A673 (cell line): Measurements from ENCODE around the gene TCP11L2. TPM values are rescaled to one million over a fixed set of nuclear protein-coding genes. Genes with fewer than 3 reads are reported as not detected.

Experiments used
- BruUV-seq: library from RNA; stranded (reverse); fragments of 400-500 nt; replicated peaks from 2 replicates; lab custom pipeline; 2021; lab: Mats Ljungman, UMichigan
- CTCF ChIA-PET: fragments of 300-600 bp; sonication (Branson Sonifier 250); formaldehyde crosslinking; loops from one replicate; lab custom pipeline; 2022; ENCODE audit warnings: antibody characterized with exemption; lab: Charles Lee
- POLR2A ChIA-PET: fragments of 300-600 bp; sonication (Branson Sonifier 250); formaldehyde crosslinking; loops from one replicate; lab custom pipeline; 2022; ENCODE audit warnings: antibody characterized with exemption; ENCODE audit not compliant: low non-redundant PET; lab: Charles Lee
- DNase-seq: peaks from one replicate; pipeline ENCODE4 v3.0.0-alpha.2; 2015; ENCODE audit warnings: low spot score
- H3K27ac ChIP-seq: fragments of 200-600 bp; sonication (generic); 2 replicates; pipeline ENCODE4 v1.5.1; 2016; ENCODE audit warnings: mixed run types, low read depth, mild to moderate bottlenecking, mixed read lengths, antibody characterized with exemption, low read length; ENCODE audit not compliant: poor library complexity, severe bottlenecking
- H3K27me3 ChIP-seq: fragments of 200-600 bp; sonication (generic); replicated peaks from 2 replicates; pipeline ENCODE4 v1.6.1; 2017; ENCODE audit warnings: mixed run types, low read depth, mild to moderate bottlenecking, mixed read lengths, antibody characterized with exemption, low read length; ENCODE audit not compliant: insufficient read depth, poor library complexity
- H3K36me3 ChIP-seq: fragments of 200-600 bp; sonication (generic); 2 replicates; pipeline ENCODE4 v1.6.1; 2016; ENCODE audit warnings: mixed run types, mild to moderate bottlenecking, mixed read lengths, antibody characterized with exemption, low read length; ENCODE audit not compliant: insufficient read depth, poor library complexity, severe bottlenecking
- H3K4me1 ChIP-seq: fragments of 200-600 bp; sonication (generic); 2 replicates; pipeline ENCODE4 v1.6.1; 2017; ENCODE audit warnings: mixed run types, mild to moderate bottlenecking, mixed read lengths, antibody characterized with exemption, low read length; ENCODE audit not compliant: insufficient read depth, poor library complexity, severe bottlenecking
- H3K4me3 ChIP-seq: fragments of 200-600 bp; sonication (generic); 2 replicates; pipeline ENCODE4 v1.5.1; 2016; ENCODE audit warnings: low read depth, mixed run types, mild to moderate bottlenecking, mixed read lengths, low read length; ENCODE audit not compliant: poor library complexity, severe bottlenecking
- H3K9me3 ChIP-seq: fragments of 200-600 bp; sonication (generic); 2 replicates; pipeline ENCODE4 v1.6.1; 2016; ENCODE audit warnings: mixed run types, low read depth, mild to moderate bottlenecking, mixed read lengths, antibody characterized with exemption, low read length; ENCODE audit not compliant: poor library complexity, severe bottlenecking
- EZH2 ChIP-seq: fragments of 200-600 bp; sonication (generic); IDR thresholded peaks from 2 replicates; pipeline ENCODE4 v1.6.1; 2017; ENCODE audit warnings: borderline replicate concordance, low read depth, mild to moderate bottlenecking, mixed read lengths, antibody characterized with exemption, low read length; ENCODE audit not compliant: poor library complexity, severe bottlenecking
- intact Hi-C: fragments of 100-400 bp; cut with micrococcal nuclease; formaldehyde crosslinking; loops from one replicate; pipeline ENCODE4 v1.10.0; 2022; ENCODE audit not compliant: unreplicated experiment
- total RNA-seq: library from RNA; stranded (reverse); gene quantifications from 2 replicates; pipeline ENCODE4 v1.2.3, GENCODE V29; 2021
- TF ChIP-seq, protein P1 (sequence below): fragments of 300-800, 200-600 bp; sonication (generic); conservative IDR thresholded peaks from 2 replicates; pipeline ENCODE4 v1.5.1; 2017; ENCODE audit warnings: low read depth, mild to moderate bottlenecking, antibody characterized with exemption, low read length, moderate library complexity, mixed read lengths

TCP11L2 gene
- total RNA-seq, 1 experiment from 2014 or later = 0.39 TPM

DNA sequence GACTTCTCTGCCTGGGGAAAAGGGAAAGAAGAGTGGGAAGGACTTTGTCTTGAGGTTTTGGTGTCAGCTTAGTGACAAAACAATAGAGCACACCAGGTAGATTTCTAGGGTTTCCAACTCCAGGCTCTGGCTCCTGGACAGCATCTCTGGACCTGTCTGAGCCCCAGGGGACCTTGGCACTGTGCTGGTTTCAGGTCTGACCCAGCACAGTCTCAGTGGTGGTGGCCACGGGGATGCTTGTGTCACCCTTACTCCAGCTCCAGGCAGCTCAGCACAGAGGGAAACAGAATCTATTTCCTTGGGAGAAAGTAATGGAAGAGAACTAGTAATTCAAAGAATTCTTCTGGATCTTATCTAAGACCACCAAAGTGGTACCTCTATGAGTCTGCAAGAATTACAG is 43.6 kb upstream of the TCP11L2 start:
- no TSS peak for BruUV-seq
- intact Hi-C loops = no loop called here
- no peak for DNase-seq
- Histone ChIP-seq H3K27me3 (no peaks in the 10 kb centered on the region), H3K4me3 (no peak overlapping the region), H3K4me1 (no peaks in the 10 kb centered on the region), H3K9me3 (no peaks in the 10 kb centered on the region), H3K36me3 (no peaks in the 10 kb centered on the region), H3K27ac (no peak overlapping the region)
- no peak for TF ChIP-seq EZH2
- TF ChIP-seq, protein P1, sequence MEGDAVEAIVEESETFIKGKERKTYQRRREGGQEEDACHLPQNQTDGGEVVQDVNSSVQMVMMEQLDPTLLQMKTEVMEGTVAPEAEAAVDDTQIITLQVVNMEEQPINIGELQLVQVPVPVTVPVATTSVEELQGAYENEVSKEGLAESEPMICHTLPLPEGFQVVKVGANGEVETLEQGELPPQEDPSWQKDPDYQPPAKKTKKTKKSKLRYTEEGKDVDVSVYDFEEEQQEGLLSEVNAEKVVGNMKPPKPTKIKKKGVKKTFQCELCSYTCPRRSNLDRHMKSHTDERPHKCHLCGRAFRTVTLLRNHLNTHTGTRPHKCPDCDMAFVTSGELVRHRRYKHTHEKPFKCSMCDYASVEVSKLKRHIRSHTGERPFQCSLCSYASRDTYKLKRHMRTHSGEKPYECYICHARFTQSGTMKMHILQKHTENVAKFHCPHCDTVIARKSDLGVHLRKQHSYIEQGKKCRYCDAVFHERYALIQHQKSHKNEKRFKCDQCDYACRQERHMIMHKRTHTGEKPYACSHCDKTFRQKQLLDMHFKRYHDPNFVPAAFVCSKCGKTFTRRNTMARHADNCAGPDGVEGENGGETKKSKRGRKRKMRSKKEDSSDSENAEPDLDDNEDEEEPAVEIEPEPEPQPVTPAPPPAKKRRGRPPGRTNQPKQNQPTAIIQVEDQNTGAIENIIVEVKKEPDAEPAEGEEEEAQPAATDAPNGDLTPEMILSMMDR = no peak
- POLR2A ChIA-PET = no interaction called here
- CTCF ChIA-PET = no interaction called here

DNA sequence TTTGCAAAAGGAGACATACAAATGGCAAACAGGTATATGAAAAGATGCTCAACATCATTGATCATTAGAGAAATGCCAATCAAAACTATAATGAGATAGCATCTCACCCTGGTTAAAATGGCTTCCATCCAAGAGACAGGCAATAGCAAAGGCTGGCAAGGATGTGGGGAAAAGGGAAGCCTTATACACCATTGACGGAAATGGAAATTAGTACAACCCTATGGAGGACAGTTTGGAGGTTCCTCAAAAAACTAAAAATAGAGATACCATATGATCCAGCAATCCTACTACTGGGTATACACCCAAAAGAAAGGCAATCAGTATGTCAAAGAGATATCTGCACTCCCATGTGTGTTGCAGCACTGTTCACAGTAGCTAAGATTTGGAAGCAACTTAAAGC is 37.4 kb upstream of the TCP11L2 start:
- POLR2A ChIA-PET = no interaction called here
- DNase-seq = no peak
- Histone ChIP-seq H3K36me3 (no peaks in the 10 kb centered on the region), H3K4me1 (no peaks in the 10 kb centered on the region), H3K4me3 (no peak overlapping the region), H3K27me3 (no peaks in the 10 kb centered on the region), H3K9me3 (no peaks in the 10 kb centered on the region), H3K27ac (no peak overlapping the region)
- intact Hi-C loops = no loop called here
- no peak for TF ChIP-seq EZH2
- TF ChIP-seq, protein P1 = no peak
- CTCF ChIA-PET = no interaction called here
- no TSS peak for BruUV-seq

DNA sequence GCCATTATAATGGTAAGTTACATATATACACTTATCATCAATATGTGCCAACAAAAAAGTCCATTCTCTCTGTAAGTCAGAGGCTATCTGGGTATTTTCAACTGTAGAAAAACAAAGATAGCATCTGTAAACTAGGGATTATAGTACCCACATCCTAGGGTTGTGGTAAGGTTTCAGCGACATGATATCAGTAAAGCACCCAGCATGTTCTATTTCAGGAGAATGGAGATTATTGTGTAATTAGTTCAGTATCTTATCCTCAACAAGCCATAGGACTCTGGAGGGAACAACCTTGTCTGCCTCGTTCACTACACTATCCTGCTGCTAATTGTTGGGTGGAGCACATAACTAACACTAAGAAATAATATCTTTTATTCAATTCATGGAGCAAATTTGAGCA is 35.0 kb upstream of the TCP11L2 start:
- H3K27ac ChIP-seq = no peak overlapping the region
- H3K27me3 ChIP-seq = no peaks in the 10 kb centered on the region
- H3K36me3 ChIP-seq = no peaks in the 10 kb centered on the region
- no peak for DNase-seq
- CTCF ChIA-PET = no interaction called here
- no peaks in the 10 kb centered on the region for H3K4me1 ChIP-seq
- H3K9me3 ChIP-seq = no peaks in the 10 kb centered on the region
- POLR2A ChIA-PET = no interaction called here
- intact Hi-C loops = no loop called here
- no peak for TF ChIP-seq EZH2
- TF ChIP-seq, protein P1 = no peak
- H3K4me3 ChIP-seq = no peak overlapping the region
- BruUV-seq = no TSS peak
